GM19193 (cell line): ENCODE measurements around the gene KIRREL3.

Experiments
- POLR2A ChIP-seq: IDR thresholded peaks from 4 replicates; pipeline ENCODE4 v1.6.1; 2011; ENCODE audit not compliant: insufficient read depth, insufficient read length; ENCODE audit errors: extremely low read depth

Gene KIRREL3

GRCh38 chr11:126473269-126473668 is 527.3 kb downstream of the KIRREL3 start:
- TF ChIP-seq POLR2A: no peak

- TF ChIP-seq POLR2A: no peak
These were observed 531.3 kb downstream of the KIRREL3 start for GRCh38 chr11:126469311-126469710.

GRCh38 chr11:126468102-126468521 is 532.5 kb downstream of the KIRREL3 start:
- no peak for TF ChIP-seq POLR2A

- TF ChIP-seq POLR2A: no peak
These were observed 533.1 kb downstream of the KIRREL3 start for GRCh38 chr11:126467471-126467870.

GRCh38 chr11:126467046-126467370 is 533.6 kb downstream of the KIRREL3 start:
- no peak for TF ChIP-seq POLR2A

GRCh38 chr11:126466236-126467045 is 534.1 kb downstream of the KIRREL3 start:
- no peak for TF ChIP-seq POLR2A

GRCh38 chr11:126465573-126466188 is 534.9 kb downstream of the KIRREL3 start:
- no peak for TF ChIP-seq POLR2A

GRCh38 chr11:126464796-126465195 is 535.8 kb downstream of the KIRREL3 start:
- no peak for TF ChIP-seq POLR2A

GRCh38 chr11:126462422-126462821 is 538.1 kb downstream of the KIRREL3 start:
- TF ChIP-seq POLR2A: no peak

- TF ChIP-seq POLR2A: no peak
These were observed 538.6 kb downstream of the KIRREL3 start for GRCh38 chr11:126461996-126462395.

- TF ChIP-seq POLR2A: no peak
These were observed 539.5 kb downstream of the KIRREL3 start for GRCh38 chr11:126461096-126461440.

GRCh38 chr11:126460417-126461095 is 540.0 kb downstream of the KIRREL3 start:
- TF ChIP-seq POLR2A: no peak

- TF ChIP-seq POLR2A: no peak
These were observed 540.8 kb downstream of the KIRREL3 start for GRCh38 chr11:126459691-126460281.

GRCh38 chr11:126457817-126458216 is 542.8 kb downstream of the KIRREL3 start:
- TF ChIP-seq POLR2A: no peak

GRCh38 chr11:126456783-126457542 is 543.6 kb downstream of the KIRREL3 start:
- no peak for TF ChIP-seq POLR2A
